ENCODE data around the gene ANKRD13A. TPM values are rescaled to one million over a fixed set of nuclear protein-coding genes. Genes with fewer than 3 reads are reported as not detected.
A peak's percentile ranks its signal among the peaks of the same experiment; 100 is the strongest.

ANKRD13A gene
- total and polyA plus RNA-seq, 2 donors (not counting 3 experiments of a cell fraction or from before 2014, with no cell fraction given), result 37.0 to 43.9 TPM

DNA sequence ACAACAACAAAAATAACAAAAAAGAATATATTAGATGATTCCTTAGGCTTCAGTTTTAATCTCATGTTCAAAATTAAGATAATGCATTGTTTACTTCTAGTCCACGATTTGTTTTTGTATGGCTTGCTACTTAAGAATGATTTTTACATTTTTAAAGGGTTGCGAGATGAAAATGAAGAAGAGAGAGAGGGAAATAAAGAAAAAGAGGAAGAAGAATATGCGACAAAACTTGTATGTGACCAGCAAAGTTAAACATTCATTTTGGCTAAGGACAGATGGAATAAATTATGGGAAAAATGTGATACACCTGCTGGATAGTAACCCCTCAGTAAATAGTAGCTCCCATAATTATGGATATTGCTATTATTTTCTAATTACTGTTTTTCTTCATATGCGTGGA is 1.8 kb upstream of the ANKRD13A start:
- H3K4me3 ChIP-seq (replicated peaks in 1 of 3; ENCODE audit: insufficient read depth in 1 of 3, low read depth in 1 of 3, low read length in 3 of 3), result no peak overlapping the region
- H3K27ac ChIP-seq (ENCODE audit: insufficient read depth, low read depth, low read length), result no peak overlapping the region
- no peak overlapping the region for H2AFZ ChIP-seq (ENCODE audit: low read depth, low read length)
- no peaks in the 10 kb centered on the region for H3K27me3 ChIP-seq (ENCODE audit: control insufficient read depth in 2 of 2, insufficient read depth in 2 of 2, low read length in 2 of 2)
- intact Hi-C loops (cut with micrococcal nuclease), result loop anchor here (5.0 kb wide), 1 partner anchor 50 kb away; no protein-coding TSS in a partner anchor
- no peak overlapping the region for H3K9ac ChIP-seq (replicated peaks; ENCODE audit: extremely low read depth, insufficient read depth, low read length)
- no TSS peak for BruUV-seq (replicated peaks)
- H3K9me1 ChIP-seq (replicated peaks; ENCODE audit: control insufficient read depth, extremely low read depth, insufficient read depth, low read length), result no peaks in the 10 kb centered on the region
- dilution Hi-C loops (cut with MboI; ENCODE audit: extremely low pct_ligation_motif_present, low sequenced_read_pairs), result no loop called here
- peaks cover 37% of the 10 kb centered on the region for H3K79me2 ChIP-seq (ENCODE audit: control insufficient read depth, insufficient read depth, low read length)
- H3K4me1 ChIP-seq (ENCODE audit: control insufficient read depth, extremely low read depth, insufficient read depth, low read length), result peaks cover 37% of the 10 kb centered on the region
- FAIRE-seq (no peak), DNase-seq (ENCODE audit: low read depth, low spot score) (no peak)
- H3K9me3 ChIP-seq (replicated peaks; ENCODE audit: control insufficient read depth, insufficient read depth, low read length), result no peaks in the 10 kb centered on the region
- CTCF ChIA-PET, result no interaction called here
- no peak overlapping the region for H3K4me2 ChIP-seq (ENCODE audit: insufficient read depth, low read length)
- no peak for TF ChIP-seq FOS (IDR thresholded peaks at IDR 0.05; ENCODE audit: borderline replicate concordance, insufficient read depth, low read length)
- no peak for TF ChIP-seq JUN (IDR thresholded peaks at IDR 0.05; ENCODE audit: borderline replicate concordance, insufficient read depth, insufficient read length, low read depth)
- no peak for TF ChIP-seq EZH2 (IDR thresholded peaks at IDR 0.05; ENCODE audit: borderline replicate concordance, low read depth, low read length, severe bottlenecking)
- no peak for TF ChIP-seq MYC (IDR thresholded peaks at IDR 0.05; ENCODE audit: low read depth, low read length)
- H3K36me3 ChIP-seq (ENCODE audit: control insufficient read depth in 2 of 2, extremely low read depth in 1 of 2, insufficient read depth in 2 of 2, low read length in 2 of 2), result no peaks in the 10 kb centered on the region
- H4K20me1 ChIP-seq (replicated peaks; ENCODE audit: control insufficient read depth, extremely low read depth, insufficient read depth, low read length), result no peaks in the 10 kb centered on the region
- POLR2A ChIA-PET, result no interaction called here

DNA sequence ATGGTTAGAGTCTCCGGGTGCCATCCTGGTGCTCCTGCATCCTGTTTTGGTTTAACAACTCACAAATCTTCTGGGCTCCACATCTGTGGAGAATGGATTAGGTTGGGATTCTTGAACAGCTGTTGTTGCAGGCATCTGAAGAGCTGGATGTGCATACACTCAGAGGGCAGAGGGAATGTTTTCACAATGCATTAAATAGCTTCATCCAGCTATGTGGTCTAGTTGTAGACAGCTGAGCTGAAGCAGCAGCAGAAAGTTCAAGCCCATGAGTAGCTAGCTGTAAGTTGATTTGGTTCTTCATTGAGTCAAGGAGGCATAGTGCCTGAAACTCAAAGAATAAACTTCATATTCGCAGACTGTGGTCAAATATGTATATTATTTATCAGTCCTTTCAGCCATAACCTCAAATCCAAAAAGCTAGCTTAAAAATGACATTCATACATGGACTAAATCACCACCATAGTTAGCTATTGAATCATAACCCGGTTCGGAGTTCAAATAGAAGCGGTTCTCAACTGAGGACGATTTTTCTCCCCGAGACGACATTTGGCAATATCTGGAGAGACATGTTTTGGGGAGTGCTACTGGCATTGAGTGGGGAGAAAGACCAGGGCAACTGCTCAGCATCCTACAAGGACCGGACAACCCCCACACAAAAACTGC is 858 bp upstream of the ANKRD13A start:
- Histone ChIP-seq H3K27me3 (ENCODE audit: control insufficient read depth in 2 of 2, insufficient read depth in 2 of 2, low read length in 2 of 2) (no peaks in the 10 kb centered on the region), H3K9me3 (replicated peaks; ENCODE audit: control insufficient read depth, insufficient read depth, low read length) (no peaks in the 10 kb centered on the region), H3K4me3 (replicated peaks in 1 of 3; ENCODE audit: insufficient read depth in 1 of 3, low read depth in 1 of 3, low read length in 3 of 3) (peak overlapping the region in 2 of 3 experiments; percentile 64 to 65), H2AFZ (ENCODE audit: low read depth, low read length) (peak overlapping the region; percentile 99), H3K9me1 (replicated peaks; ENCODE audit: control insufficient read depth, extremely low read depth, insufficient read depth, low read length) (no peaks in the 10 kb centered on the region), H3K4me1 (ENCODE audit: control insufficient read depth, extremely low read depth, insufficient read depth, low read length) (peaks cover 34% of the 10 kb centered on the region), H3K27ac (ENCODE audit: insufficient read depth, low read depth, low read length) (no peak overlapping the region), H3K79me2 (ENCODE audit: control insufficient read depth, insufficient read depth, low read length) (peaks cover 28% of the 10 kb centered on the region), H3K4me2 (ENCODE audit: insufficient read depth, low read length) (peak overlapping the region; percentile 89), H4K20me1 (replicated peaks; ENCODE audit: control insufficient read depth, extremely low read depth, insufficient read depth, low read length) (no peaks in the 10 kb centered on the region), H3K9ac (replicated peaks; ENCODE audit: extremely low read depth, insufficient read depth, low read length) (peak overlapping the region; percentile 98), H3K36me3 (ENCODE audit: control insufficient read depth in 2 of 2, extremely low read depth in 1 of 2, insufficient read depth in 2 of 2, low read length in 2 of 2) (no peaks in the 10 kb centered on the region)
- DNase-seq (ENCODE audit: low read depth, low spot score) (peak; percentile 11), FAIRE-seq (no peak)
- ChIA-PET CTCF (interaction anchor here (0.5 kb wide), 1 partner anchor 20 kb away, joined by 3 read pairs; no protein-coding TSS in a partner anchor), POLR2A (no interaction called here)
- TF ChIP-seq MYC (IDR thresholded peaks at IDR 0.05; ENCODE audit: low read depth, low read length) (no peak), FOS (IDR thresholded peaks at IDR 0.05; ENCODE audit: borderline replicate concordance, insufficient read depth, low read length) (no peak), POLR2AphosphoS5 (IDR thresholded peaks at IDR 0.05; ENCODE audit: insufficient read depth, low read depth, low read length) (no peak), JUN (IDR thresholded peaks at IDR 0.05; ENCODE audit: borderline replicate concordance, insufficient read depth, insufficient read length, low read depth) (no peak), EZH2 (IDR thresholded peaks at IDR 0.05; ENCODE audit: borderline replicate concordance, low read depth, low read length, severe bottlenecking) (no peak)
- TF ChIP-seq, protein P1, sequence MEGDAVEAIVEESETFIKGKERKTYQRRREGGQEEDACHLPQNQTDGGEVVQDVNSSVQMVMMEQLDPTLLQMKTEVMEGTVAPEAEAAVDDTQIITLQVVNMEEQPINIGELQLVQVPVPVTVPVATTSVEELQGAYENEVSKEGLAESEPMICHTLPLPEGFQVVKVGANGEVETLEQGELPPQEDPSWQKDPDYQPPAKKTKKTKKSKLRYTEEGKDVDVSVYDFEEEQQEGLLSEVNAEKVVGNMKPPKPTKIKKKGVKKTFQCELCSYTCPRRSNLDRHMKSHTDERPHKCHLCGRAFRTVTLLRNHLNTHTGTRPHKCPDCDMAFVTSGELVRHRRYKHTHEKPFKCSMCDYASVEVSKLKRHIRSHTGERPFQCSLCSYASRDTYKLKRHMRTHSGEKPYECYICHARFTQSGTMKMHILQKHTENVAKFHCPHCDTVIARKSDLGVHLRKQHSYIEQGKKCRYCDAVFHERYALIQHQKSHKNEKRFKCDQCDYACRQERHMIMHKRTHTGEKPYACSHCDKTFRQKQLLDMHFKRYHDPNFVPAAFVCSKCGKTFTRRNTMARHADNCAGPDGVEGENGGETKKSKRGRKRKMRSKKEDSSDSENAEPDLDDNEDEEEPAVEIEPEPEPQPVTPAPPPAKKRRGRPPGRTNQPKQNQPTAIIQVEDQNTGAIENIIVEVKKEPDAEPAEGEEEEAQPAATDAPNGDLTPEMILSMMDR (IDR thresholded peaks at IDR 0.05; ENCODE audit: extremely low read depth in 1 of 2, insufficient read depth in 1 of 2, low read depth in 1 of 2, low read length in 2 of 2), result no peak
- TF ChIP-seq, protein P2, sequence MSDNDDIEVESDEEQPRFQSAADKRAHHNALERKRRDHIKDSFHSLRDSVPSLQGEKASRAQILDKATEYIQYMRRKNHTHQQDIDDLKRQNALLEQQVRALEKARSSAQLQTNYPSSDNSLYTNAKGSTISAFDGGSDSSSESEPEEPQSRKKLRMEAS (IDR thresholded peaks at IDR 0.05; ENCODE audit: insufficient read depth, insufficient read length), result no peak
- dilution Hi-C loops (cut with MboI; ENCODE audit: extremely low pct_ligation_motif_present, low sequenced_read_pairs) (no loop called here), intact Hi-C loops (cut with micrococcal nuclease) (loop anchor here (5.0 kb wide), 1 partner anchor 51 kb away; no protein-coding TSS in a partner anchor)
- no TSS peak for BruUV-seq (replicated peaks)
